Pancreas (tissue), 10 donors: ENCODE results near the gene LYPD6B. TPM values are rescaled to one million over a fixed set of nuclear protein-coding genes. Genes with fewer than 3 reads are reported as not detected.
A peak's percentile ranks its signal among the peaks of the same experiment; 100 is the strongest.

ENCODE experiments used
- ATAC-seq, 4 donors: fragments of 200-7000 bp; cut with Tn5 transposase; one replicate each; pipeline versions ENCODE4 v1.8.0 to v1.9.1; 2020; ENCODE audit warnings: mild to moderate bottlenecking in 4 of 4, moderate library complexity in 4 of 4
- DNase-seq, 6 donors: peaks; one replicate each; pipeline ENCODE4 v3.0.0-alpha.2; 2020
- FAIRE-seq: peaks from 2 replicates; lab custom pipeline; 2012; peaks lifted over from hg19 to GRCh38; lab: Jason Lieb, UNC
- H3K27ac ChIP-seq, 4 donors: fragments of 200-600 bp; sonication (generic); 1 replicate in 3 of 4; 2 replicates in 1 of 4; pipeline versions ENCODE4 v1.5.0 to v1.8.0; 2020
- H3K27me3 ChIP-seq, 4 donors: fragments of 200-600 bp; one replicate each; pipeline ENCODE4 v1.8.0; 2021
- H3K36me3 ChIP-seq, 3 donors: fragments of 200-600 bp; sonication (generic) in 1 of 3; one replicate each; pipeline versions ENCODE4 v1.5.0 to v1.8.0; 2020 to 2021
- H3K4me1 ChIP-seq, 3 donors: fragments of 200-600 bp; one replicate each; pipeline ENCODE4 v1.8.0; 2021
- H3K4me3 ChIP-seq, 4 donors: fragments of 200-600 bp; sonication (generic) in 2 of 4; one replicate each; pipeline versions ENCODE4 v1.5.0 to v1.8.0; 2020 to 2021
- H3K9me3 ChIP-seq, 4 donors: fragments of 200-600 bp; one replicate each; pipeline ENCODE4 v1.8.0; 2021
- CTCF ChIP-seq, 4 donors: fragments of 200-600 bp; sonication (generic) in 3 of 4; IDR thresholded peaks; one replicate each; pipeline versions ENCODE4 v1.5.0 to v1.8.0; 2021; ENCODE audit warnings: antibody characterized with exemption in 4 of 4
- WGBS, 2 donors: extraction: QIAGEN DNeasy Blood & Tissue Kit; methylation state at CpG; one replicate each; pipeline ENCODE4 v1.1.7; 2013; 5-methylcytosine and 5-hydroxymethylcytosine counted together
- intact Hi-C, 3 donors: fragments of 100-400 bp; cut with DNase I; formaldehyde crosslinking; loops; one replicate each; pipeline versions ENCODE4 v1.11.1 to v1.14.2; 2022
- polyA plus RNA-seq, 2 donors: library from polyadenylated mRNA; stranded (reverse); fragments of 200-250 nt; gene quantifications; one replicate each; pipeline ENCODE4 v1.2.3, GENCODE V29; 2013
- total RNA-seq, 6 donors: library from RNA; stranded (reverse); fragmentation: NEBNext Ultra II Directional in 4 of 6; extraction: Animal tissue kit (Norgen Biotek cat#: 25700) in 4 of 6; gene quantifications; one replicate each; pipeline versions ENCODE4 v1.2.1 to v1.2.4, GENCODE V29; 2021 to 2023
- donor health status: healthy with polysubstance abuse.
- donor health status: DM: no; HTN: no; CAD: no; lungs with moderate emphysema.
- donor health status: DM: no; HTN: no; CAD: no.
- donor health status: control.
- donor health status: control.
- donor health status: Bipolar disorder and iron deficiency.
- donor health status: DM: yes; HTN: yes; CAD: no.
- donor health status: DM: no; HTN: no; CAD: no.
- donor health status: DM: no; HTN: no; CAD: no.
- donor health status: DM: yes; HTN: yes; CAD: no.

The LYPD6B gene
- total and polyA plus RNA-seq, 8 donors, result 3.0 to 8.1 (median 4.6) TPM

DNA sequence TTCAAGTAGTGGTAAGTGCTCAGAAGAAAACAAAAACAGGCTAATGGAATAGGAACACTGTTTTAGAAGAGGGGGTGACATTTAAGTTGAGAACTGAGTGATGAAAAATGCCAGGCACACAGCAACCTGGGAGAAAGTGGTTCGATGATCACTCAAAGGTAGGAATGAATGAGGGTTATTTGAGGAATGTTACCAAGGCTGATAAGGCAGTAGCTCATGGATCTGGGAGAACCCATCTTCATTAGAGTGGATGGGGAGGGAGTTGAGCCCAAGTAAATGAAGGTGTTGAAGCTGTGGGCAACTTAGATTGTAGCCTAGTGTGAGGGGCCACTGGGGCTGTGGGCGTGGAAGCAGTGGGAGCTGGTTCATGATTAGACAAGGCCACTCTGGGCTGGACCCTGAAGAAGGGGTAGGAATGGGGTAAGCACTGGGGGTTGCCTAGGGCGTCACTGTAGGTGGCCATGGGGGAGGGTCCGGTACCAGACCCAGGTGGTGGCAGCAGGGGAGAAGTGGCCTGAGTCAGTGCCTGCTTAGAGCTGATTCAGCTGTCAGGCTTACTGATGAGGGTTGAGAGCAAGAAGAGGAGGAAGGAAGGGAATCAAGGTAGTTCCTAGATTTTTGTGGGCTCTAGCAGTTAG lies 22.5 kb upstream of the LYPD6B start:
- FAIRE-seq, result no peak
- no peak overlapping the region for H3K27ac ChIP-seq
- no peak for ATAC-seq
- H3K9me3 ChIP-seq, result no peaks in the 10 kb centered on the region
- H3K27me3 ChIP-seq, result no peaks in the 10 kb centered on the region
- no peak for DNase-seq
- H3K4me1 ChIP-seq, result no peaks in the 10 kb centered on the region
- TF ChIP-seq CTCF (IDR thresholded peaks at IDR 0.05), result no peak
- 75 to 88% methylated on average over 4 of the region's 4 CpGs for WGBS, 2 donors
- no peak overlapping the region for H3K4me3 ChIP-seq
- H3K36me3 ChIP-seq, result no peaks in the 10 kb centered on the region
- intact Hi-C loops, result loop anchor here in 2 of 3 donors (5.0 kb wide), 3 partner anchors 296 to 546 kb away; no protein-coding TSS in a partner anchor

- FAIRE-seq (peak; percentile 23), ATAC-seq (peak; percentile 84 to 93 (median 92)), DNase-seq (peak; percentile 67 to 85 (median 79))
- Histone ChIP-seq H3K4me1 (no peaks in the 10 kb centered on the region), H3K27me3 (no peaks in the 10 kb centered on the region), H3K9me3 (no peaks in the 10 kb centered on the region), H3K4me3 (no peak overlapping the region), H3K27ac (no peak overlapping the region), H3K36me3 (no peaks in the 10 kb centered on the region)
- intact Hi-C loops, result loop anchor here in 2 of 3 donors (5.0 kb wide), 3 partner anchors 295 to 545 kb away; no protein-coding TSS in a partner anchor
- peak; percentile 81 to 86 (median 83) for TF ChIP-seq CTCF (IDR thresholded peaks at IDR 0.05)
- 44 to 46% methylated on average over 14 of the region's 14 CpGs for WGBS, 2 donors
Observed at GRCh38 chr2:149017116-149017985, 21.1 kb upstream of the LYPD6B start.

- WGBS, 2 donors, result 75 to 81% methylated on average over 3 of the region's 3 CpGs
- ATAC-seq, result no peak
- no peak overlapping the region for H3K27ac ChIP-seq
- no peaks in the 10 kb centered on the region for H3K27me3 ChIP-seq
- H3K4me1 ChIP-seq, result no peaks in the 10 kb centered on the region
- no peaks in the 10 kb centered on the region for H3K9me3 ChIP-seq
- intact Hi-C loops, result loop anchor here in 2 of 3 donors (5.0 kb wide), 3 partner anchors 293 to 543 kb away; no protein-coding TSS in a partner anchor
- no peak overlapping the region for H3K4me3 ChIP-seq
- H3K36me3 ChIP-seq, result no peaks in the 10 kb centered on the region
- no peak for FAIRE-seq
- no peak for TF ChIP-seq CTCF (IDR thresholded peaks at IDR 0.05)
- DNase-seq, result no peak
Observed at GRCh38 chr2:149018981-149019380, 19.5 kb upstream of the LYPD6B start.

- H3K4me3 ChIP-seq, result no peak overlapping the region
- FAIRE-seq (no peak), DNase-seq (no peak), ATAC-seq (peak in 1 of 4 donors; percentile 11)
- TF ChIP-seq CTCF (IDR thresholded peaks at IDR 0.05), result no peak
- no peaks in the 10 kb centered on the region for H3K27me3 ChIP-seq
- 29 to 43% methylated on average over 2 of the region's 2 CpGs for WGBS, 2 donors
- H3K36me3 ChIP-seq, result no peaks in the 10 kb centered on the region
- intact Hi-C loops, result loop anchor here in 2 of 3 donors (5.0 kb wide), 4 partner anchors 293 to 548 kb away; no protein-coding TSS in a partner anchor
- no peak overlapping the region for H3K27ac ChIP-seq
- no peaks in the 10 kb centered on the region for H3K4me1 ChIP-seq
- H3K9me3 ChIP-seq, result no peaks in the 10 kb centered on the region
Observed at GRCh38 chr2:149019768-149020167, 18.7 kb upstream of the LYPD6B start.
